Epithelial cell of prostate (primary cell): ENCODE results near the gene SMIM26.
A peak's percentile ranks its signal among the peaks of the same experiment; 100 is the strongest.

Experiments used
- DNase-seq: peaks from one replicate; pipeline ENCODE4 v3.0.0-alpha.2; 2011; ENCODE audit warnings: low read depth, low spot score
- H3K27ac ChIP-seq: fragments of 450-650 bp; 2 replicates; pipeline ENCODE4 v1.5.1; 2017; ENCODE audit warnings: mild to moderate bottlenecking

Gene SMIM26

GRCh38 chr20:18578581-18578980 is 11.3 kb downstream of the SMIM26 start:
- DNase-seq = no peak
- H3K27ac ChIP-seq = no peak overlapping the region

- no peak overlapping the region for H3K27ac ChIP-seq
- no peak for DNase-seq
Measured at GRCh38 chr20:18580012-18580411, 12.8 kb downstream of the SMIM26 start.

GRCh38 chr20:18585134-18585533 is 17.9 kb downstream of the SMIM26 start:
- H3K27ac ChIP-seq = peak overlapping the region; percentile 77
- peak; percentile 33 for DNase-seq

GRCh38 chr20:18587665-18588573 is 20.7 kb downstream of the SMIM26 start, which contains the start of gene DTD1:
DTD1 (plus strand) TSS chr20:18588054; CDS start chr20:18588073, 19 bp downstream.
- peak within 1 kb of the TSS; percentile 73 for H3K27ac ChIP-seq
- peak; percentile 29 for DNase-seq

GRCh38 chr20:18588574-18588933 is 21.3 kb downstream of the SMIM26 start:
- peak overlapping the region; percentile 73 for H3K27ac ChIP-seq
- no peak for DNase-seq

- no peak overlapping the region for H3K27ac ChIP-seq
- no peak for DNase-seq
Measured at GRCh38 chr20:18589941-18590674, 22.9 kb downstream of the SMIM26 start.

GRCh38 chr20:18596270-18596669 is 29.0 kb downstream of the SMIM26 start:
- no peak overlapping the region for H3K27ac ChIP-seq
- no peak for DNase-seq

- DNase-seq = no peak
- H3K27ac ChIP-seq = peak overlapping the region; percentile 3
Measured at GRCh38 chr20:18609741-18610140, 42.5 kb downstream of the SMIM26 start.

GRCh38 chr20:18611492-18611891 is 44.3 kb downstream of the SMIM26 start:
- no peak overlapping the region for H3K27ac ChIP-seq
- no peak for DNase-seq

- peak; percentile 93 for DNase-seq
- H3K27ac ChIP-seq = peak overlapping the region; percentile 59
Measured at GRCh38 chr20:18613553-18613952, 46.3 kb downstream of the SMIM26 start.

- no peak overlapping the region for H3K27ac ChIP-seq
- DNase-seq = no peak
Measured at GRCh38 chr20:18614244-18614643, 47.0 kb downstream of the SMIM26 start.

GRCh38 chr20:18615020-18615650 is 47.9 kb downstream of the SMIM26 start:
- H3K27ac ChIP-seq = no peak overlapping the region
- no peak for DNase-seq
